Airway epithelial cell (primary cell): ENCODE measurements around the gene RPTOR. TPM values are rescaled to one million over a fixed set of nuclear protein-coding genes. Genes with fewer than 3 reads are reported as not detected.

ENCODE experiments used
- total RNA-seq: library from RNA; depleted of rRNA; stranded (reverse); fragments of >200 nt; gene quantifications from 2 replicates; pipeline ENCODE4 v1.2.3, GENCODE V29; 2015

RPTOR gene
- total RNA-seq: 20.9 and 23.4 TPM in 2 replicates

GRCh38 chr17:80544655-80545498, at the start of gene RPTOR:
TSS of gene RPTOR (plus strand) at chr17:80544838. CDS start at chr17:80545630, 792 bp downstream.

GRCh38 chr17:80991645-80992076, 447.0 kb downstream of the RPTOR start, which contains the start of gene CHMP6:
TSS of gene CHMP6 (plus strand) at chr17:80991841. CDS start at chr17:80991919, 78 bp downstream.

Other genes starting within 250 kb of the RPTOR start
- gene ENDOV, start 129.7 kb upstream of the RPTOR start, total RNA-seq: 15.3 and 16.4 TPM in 2 replicates
- not detected in 2 replicates for gene NPTX1, start 68.2 kb upstream of the RPTOR start, total RNA-seq